Measurements from ENCODE around the gene IL1F10. TPM values are rescaled to one million over a fixed set of nuclear protein-coding genes. Genes with fewer than 3 reads are reported as not detected.

Gene IL1F10
- total and polyA plus RNA-seq, 12 donors, result not detected

DNA sequence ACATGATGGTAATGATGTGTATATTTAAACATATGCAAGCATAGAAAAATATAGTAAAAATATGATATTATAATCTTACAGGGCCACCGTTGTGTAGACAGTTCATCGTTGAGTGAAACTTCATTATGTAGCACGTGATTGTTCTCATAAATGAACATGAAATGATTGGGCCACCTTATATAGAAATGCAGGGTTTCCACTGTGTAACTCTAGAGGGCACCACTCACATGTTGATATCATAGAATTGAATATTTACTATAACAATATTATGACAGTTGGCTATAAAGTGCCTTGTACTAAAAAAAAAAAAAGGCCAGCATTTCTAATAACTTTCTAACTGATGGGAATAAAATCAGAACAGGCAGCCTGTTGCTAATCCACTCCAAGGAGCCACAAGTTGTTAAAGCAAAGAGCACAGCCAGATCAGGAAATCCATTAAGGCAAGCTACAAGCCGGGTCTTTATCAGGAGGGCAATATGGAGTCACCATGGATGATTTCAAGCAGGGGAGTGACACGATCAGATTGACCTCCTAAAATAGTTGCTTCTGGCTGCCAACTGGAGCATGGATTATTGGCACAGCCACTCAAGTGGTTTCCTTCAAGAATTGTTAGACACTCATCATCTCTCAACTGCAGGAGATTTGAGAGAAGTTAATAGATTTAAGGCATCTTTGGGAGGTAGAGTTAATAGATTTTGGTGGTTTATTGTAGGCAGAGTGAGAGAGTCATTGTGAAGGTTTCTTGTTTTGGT lies 16.7 kb downstream of the IL1F10 start:
- 44 to 58% methylated on average over 5 of the region's 5 CpGs for WGBS, 2 donors
- no peak overlapping the region for H3K4me3 ChIP-seq
- DNase-seq, result no peak
- TF ChIP-seq, protein P1, sequence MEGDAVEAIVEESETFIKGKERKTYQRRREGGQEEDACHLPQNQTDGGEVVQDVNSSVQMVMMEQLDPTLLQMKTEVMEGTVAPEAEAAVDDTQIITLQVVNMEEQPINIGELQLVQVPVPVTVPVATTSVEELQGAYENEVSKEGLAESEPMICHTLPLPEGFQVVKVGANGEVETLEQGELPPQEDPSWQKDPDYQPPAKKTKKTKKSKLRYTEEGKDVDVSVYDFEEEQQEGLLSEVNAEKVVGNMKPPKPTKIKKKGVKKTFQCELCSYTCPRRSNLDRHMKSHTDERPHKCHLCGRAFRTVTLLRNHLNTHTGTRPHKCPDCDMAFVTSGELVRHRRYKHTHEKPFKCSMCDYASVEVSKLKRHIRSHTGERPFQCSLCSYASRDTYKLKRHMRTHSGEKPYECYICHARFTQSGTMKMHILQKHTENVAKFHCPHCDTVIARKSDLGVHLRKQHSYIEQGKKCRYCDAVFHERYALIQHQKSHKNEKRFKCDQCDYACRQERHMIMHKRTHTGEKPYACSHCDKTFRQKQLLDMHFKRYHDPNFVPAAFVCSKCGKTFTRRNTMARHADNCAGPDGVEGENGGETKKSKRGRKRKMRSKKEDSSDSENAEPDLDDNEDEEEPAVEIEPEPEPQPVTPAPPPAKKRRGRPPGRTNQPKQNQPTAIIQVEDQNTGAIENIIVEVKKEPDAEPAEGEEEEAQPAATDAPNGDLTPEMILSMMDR (IDR thresholded peaks at IDR 0.05), result peak in 6 of 9 donors; percentile 17 to 49 (median 30)
- H3K36me3 ChIP-seq, result no peaks in the 10 kb centered on the region
- peaks cover 0 to 5% (median 0%) of the 10 kb centered on the region in 11 donors for H3K9me3 ChIP-seq
- H3K27me3 ChIP-seq, result peaks cover 0 to 17% (median 0%) of the 10 kb centered on the region in 7 donors
- intact Hi-C loops (cut with DNase I), result loop anchor here in 3 of 10 donors (5.0 to 10.0 kb wide), 2 partner anchors 100 to 113 kb away; no protein-coding TSS in a partner anchor
- H3K4me1 ChIP-seq, result no peaks in the 10 kb centered on the region
- no peak for ATAC-seq
- H3K27ac ChIP-seq, result no peak overlapping the region

DNA sequence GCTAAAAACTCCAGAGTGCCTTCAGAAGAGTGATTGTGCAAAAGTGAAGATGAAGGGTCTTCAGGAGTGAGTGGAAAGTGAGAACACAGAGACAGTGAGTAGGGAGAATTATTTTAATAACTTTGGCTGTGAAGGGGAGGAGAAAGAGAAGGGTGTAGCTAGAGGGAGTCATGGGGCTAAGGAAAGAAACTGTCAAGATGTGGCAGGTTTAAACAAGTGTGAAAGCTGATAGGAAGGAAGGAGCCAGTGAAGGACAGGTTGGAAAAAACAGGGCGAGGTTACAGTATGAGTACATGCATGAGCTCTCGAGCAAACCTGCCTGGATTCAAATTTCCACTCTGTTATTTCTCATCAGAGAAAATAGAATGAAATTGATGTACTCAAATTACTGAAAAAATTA lies 17.8 kb downstream of the IL1F10 start:
- Histone ChIP-seq H3K4me3 (no peak overlapping the region), H3K27ac (no peak overlapping the region), H3K4me1 (no peaks in the 10 kb centered on the region), H3K9me3 (peaks cover 0 to 5% (median 0%) of the 10 kb centered on the region in 11 donors), H3K36me3 (no peaks in the 10 kb centered on the region), H3K27me3 (peaks cover 0 to 21% (median 0%) of the 10 kb centered on the region in 7 donors)
- WGBS, 2 donors, result 70 to 71% methylated on average over 2 of the region's 2 CpGs
- TF ChIP-seq, protein P1 (IDR thresholded peaks at IDR 0.05), result no peak
- no peak for DNase-seq
- intact Hi-C loops (cut with DNase I), result loop anchor here in 2 of 10 donors (5.0 to 10.0 kb wide), 2 partner anchors 99 to 112 kb away; no protein-coding TSS in a partner anchor
- no peak for ATAC-seq

DNA sequence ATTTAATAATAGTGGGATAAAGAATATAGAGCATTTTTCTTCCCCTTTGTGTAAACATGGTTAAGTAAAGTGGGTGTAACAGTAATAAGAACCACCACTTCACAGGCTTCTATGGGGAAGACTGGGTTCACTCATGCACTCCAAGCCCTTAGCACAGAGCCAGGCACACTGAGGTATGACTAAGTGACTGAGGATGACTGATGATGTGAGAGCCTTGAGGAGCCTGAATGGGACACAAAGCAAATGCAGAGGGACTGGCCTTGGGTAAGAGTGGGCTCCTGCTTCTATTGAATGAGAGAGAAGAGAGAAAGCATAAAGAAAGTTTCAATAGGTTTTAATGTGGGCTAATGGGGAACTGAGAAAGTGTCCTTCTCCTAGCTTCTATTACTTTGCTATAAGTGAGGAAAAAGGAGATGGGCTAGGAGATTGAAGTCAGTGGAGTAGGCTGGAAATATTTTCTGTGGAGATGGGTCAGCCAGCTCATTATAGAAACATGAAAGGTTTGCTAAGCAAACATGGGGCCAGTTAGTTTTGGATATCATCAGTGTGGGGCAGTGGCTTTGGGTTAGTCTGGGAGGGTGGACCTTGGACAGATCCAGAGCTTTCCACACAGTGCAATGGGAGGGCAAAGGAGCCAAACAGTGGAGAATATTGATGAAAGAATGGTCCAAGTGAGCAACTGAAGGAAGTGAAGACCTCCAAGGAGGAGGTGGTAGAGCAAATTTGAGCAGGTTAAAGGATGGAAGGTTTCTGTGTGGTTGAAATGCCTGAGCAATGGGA lies 20.6 kb downstream of the IL1F10 start:
- no peak for DNase-seq
- ATAC-seq, result no peak
- Histone ChIP-seq H3K9me3 (peaks cover 0 to 5% (median 0%) of the 10 kb centered on the region in 11 donors), H3K36me3 (no peaks in the 10 kb centered on the region), H3K27me3 (peaks cover 0 to 8% (median 0%) of the 10 kb centered on the region in 7 donors), H3K27ac (no peak overlapping the region), H3K4me1 (no peaks in the 10 kb centered on the region), H3K4me3 (no peak overlapping the region)
- intact Hi-C loops (cut with DNase I), result loop anchor here in 2 of 10 donors (5.0 to 10.0 kb wide), 2 partner anchors 96 to 109 kb away; no protein-coding TSS in a partner anchor
- TF ChIP-seq, protein P1 (IDR thresholded peaks at IDR 0.05), result no peak

GRCh38 chr2:113089916-113090315 lies 22.1 kb downstream of the IL1F10 start:
- DNase-seq (no peak), ATAC-seq (no peak)
- intact Hi-C loops (cut with DNase I), result loop anchor here in 2 of 10 donors (5.0 to 10.0 kb wide), 2 partner anchors 95 to 107 kb away; no protein-coding TSS in a partner anchor
- Histone ChIP-seq H3K4me3 (no peak overlapping the region), H3K36me3 (no peaks in the 10 kb centered on the region), H3K4me1 (no peaks in the 10 kb centered on the region), H3K27ac (no peak overlapping the region), H3K27me3 (peaks cover 0 to 8% (median 0%) of the 10 kb centered on the region in 7 donors), H3K9me3 (peaks cover 0 to 7% (median 0%) of the 10 kb centered on the region in 11 donors)
- TF ChIP-seq, protein P1 (IDR thresholded peaks at IDR 0.05), result no peak

All from heart right ventricle (tissue), 16 donors.